HG02870 (cell line): Measurements from ENCODE around the gene UQCC2.
A peak's percentile ranks its signal among the peaks of the same experiment; 100 is the strongest.

Source experiments
- ATAC-seq: cut with Tn5 transposase; IDR thresholded peaks from one replicate; pipeline ENCODE4 v1.9.1; 2021; ENCODE audit warnings: mild to moderate bottlenecking, moderate library complexity; ENCODE audit not compliant: unreplicated experiment

Gene UQCC2

GRCh38 chr6:33708516-33709204, 2.8 kb downstream of the UQCC2 start:
- ATAC-seq: no peak

- no peak for ATAC-seq
These were observed 3.7 kb downstream of the UQCC2 start for GRCh38 chr6:33707771-33708170.

- ATAC-seq: no peak
These were observed 5.4 kb downstream of the UQCC2 start for GRCh38 chr6:33705955-33706725.

- no peak for ATAC-seq
These were observed 6.1 kb downstream of the UQCC2 start for GRCh38 chr6:33705268-33705885.

GRCh38 chr6:33704215-33705066, 7.1 kb downstream of the UQCC2 start:
- ATAC-seq: no peak

- ATAC-seq: no peak
These were observed 9.0 kb downstream of the UQCC2 start for GRCh38 chr6:33702345-33702977.

GRCh38 chr6:33700391-33701050, 11.0 kb downstream of the UQCC2 start:
- peak; percentile 45 for ATAC-seq

- ATAC-seq: no peak
These were observed 11.8 kb downstream of the UQCC2 start for GRCh38 chr6:33699739-33700138.

- no peak for ATAC-seq
These were observed 12.4 kb downstream of the UQCC2 start for GRCh38 chr6:33699131-33699530.

GRCh38 chr6:33698494-33698893, 13.0 kb downstream of the UQCC2 start:
- no peak for ATAC-seq

- no peak for ATAC-seq
These were observed 13.7 kb downstream of the UQCC2 start for GRCh38 chr6:33697845-33698244.

- ATAC-seq: no peak
These were observed 14.7 kb downstream of the UQCC2 start for GRCh38 chr6:33696548-33697518.

- no peak for ATAC-seq
These were observed 15.4 kb downstream of the UQCC2 start for GRCh38 chr6:33696076-33696475.

- no peak for ATAC-seq
These were observed 16.0 kb downstream of the UQCC2 start for GRCh38 chr6:33695451-33695887.

- ATAC-seq: no peak
These were observed 16.5 kb downstream of the UQCC2 start for GRCh38 chr6:33694977-33695376.

- no peak for ATAC-seq
These were observed 17.0 kb downstream of the UQCC2 start for GRCh38 chr6:33694401-33694931.

GRCh38 chr6:33693186-33694105, 18.1 kb downstream of the UQCC2 start:
- no peak for ATAC-seq

GRCh38 chr6:33692760-33693158, 18.7 kb downstream of the UQCC2 start:
- ATAC-seq: no peak
